ENCODE measurements around the gene RHBDL1.

- TF ChIP-seq, protein P1, sequence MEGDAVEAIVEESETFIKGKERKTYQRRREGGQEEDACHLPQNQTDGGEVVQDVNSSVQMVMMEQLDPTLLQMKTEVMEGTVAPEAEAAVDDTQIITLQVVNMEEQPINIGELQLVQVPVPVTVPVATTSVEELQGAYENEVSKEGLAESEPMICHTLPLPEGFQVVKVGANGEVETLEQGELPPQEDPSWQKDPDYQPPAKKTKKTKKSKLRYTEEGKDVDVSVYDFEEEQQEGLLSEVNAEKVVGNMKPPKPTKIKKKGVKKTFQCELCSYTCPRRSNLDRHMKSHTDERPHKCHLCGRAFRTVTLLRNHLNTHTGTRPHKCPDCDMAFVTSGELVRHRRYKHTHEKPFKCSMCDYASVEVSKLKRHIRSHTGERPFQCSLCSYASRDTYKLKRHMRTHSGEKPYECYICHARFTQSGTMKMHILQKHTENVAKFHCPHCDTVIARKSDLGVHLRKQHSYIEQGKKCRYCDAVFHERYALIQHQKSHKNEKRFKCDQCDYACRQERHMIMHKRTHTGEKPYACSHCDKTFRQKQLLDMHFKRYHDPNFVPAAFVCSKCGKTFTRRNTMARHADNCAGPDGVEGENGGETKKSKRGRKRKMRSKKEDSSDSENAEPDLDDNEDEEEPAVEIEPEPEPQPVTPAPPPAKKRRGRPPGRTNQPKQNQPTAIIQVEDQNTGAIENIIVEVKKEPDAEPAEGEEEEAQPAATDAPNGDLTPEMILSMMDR (IDR thresholded peaks at IDR 0.05; ENCODE audit: low read depth, low read length, missing input control): no peak
- TF ChIP-seq, protein P2, sequence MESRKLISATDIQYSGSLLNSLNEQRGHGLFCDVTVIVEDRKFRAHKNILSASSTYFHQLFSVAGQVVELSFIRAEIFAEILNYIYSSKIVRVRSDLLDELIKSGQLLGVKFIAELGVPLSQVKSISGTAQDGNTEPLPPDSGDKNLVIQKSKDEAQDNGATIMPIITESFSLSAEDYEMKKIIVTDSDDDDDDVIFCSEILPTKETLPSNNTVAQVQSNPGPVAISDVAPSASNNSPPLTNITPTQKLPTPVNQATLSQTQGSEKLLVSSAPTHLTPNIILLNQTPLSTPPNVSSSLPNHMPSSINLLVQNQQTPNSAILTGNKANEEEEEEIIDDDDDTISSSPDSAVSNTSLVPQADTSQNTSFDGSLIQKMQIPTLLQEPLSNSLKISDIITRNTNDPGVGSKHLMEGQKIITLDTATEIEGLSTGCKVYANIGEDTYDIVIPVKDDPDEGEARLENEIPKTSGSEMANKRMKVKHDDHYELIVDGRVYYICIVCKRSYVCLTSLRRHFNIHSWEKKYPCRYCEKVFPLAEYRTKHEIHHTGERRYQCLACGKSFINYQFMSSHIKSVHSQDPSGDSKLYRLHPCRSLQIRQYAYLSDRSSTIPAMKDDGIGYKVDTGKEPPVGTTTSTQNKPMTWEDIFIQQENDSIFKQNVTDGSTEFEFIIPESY (IDR thresholded peaks at IDR 0.05): no peak
- TF ChIP-seq MAX (IDR thresholded peaks at IDR 0.05) (no peak), RAD21 (IDR thresholded peaks at IDR 0.05) (no peak), TAF1 (conservative IDR thresholded peaks at IDR 0.05) (no peak), FOXA2 (IDR thresholded peaks at IDR 0.05) (no peak), JUND (IDR thresholded peaks at IDR 0.05) (no peak), FOXA1 (IDR thresholded peaks at IDR 0.05) (no peak)
- TF ChIP-seq, protein P3, sequence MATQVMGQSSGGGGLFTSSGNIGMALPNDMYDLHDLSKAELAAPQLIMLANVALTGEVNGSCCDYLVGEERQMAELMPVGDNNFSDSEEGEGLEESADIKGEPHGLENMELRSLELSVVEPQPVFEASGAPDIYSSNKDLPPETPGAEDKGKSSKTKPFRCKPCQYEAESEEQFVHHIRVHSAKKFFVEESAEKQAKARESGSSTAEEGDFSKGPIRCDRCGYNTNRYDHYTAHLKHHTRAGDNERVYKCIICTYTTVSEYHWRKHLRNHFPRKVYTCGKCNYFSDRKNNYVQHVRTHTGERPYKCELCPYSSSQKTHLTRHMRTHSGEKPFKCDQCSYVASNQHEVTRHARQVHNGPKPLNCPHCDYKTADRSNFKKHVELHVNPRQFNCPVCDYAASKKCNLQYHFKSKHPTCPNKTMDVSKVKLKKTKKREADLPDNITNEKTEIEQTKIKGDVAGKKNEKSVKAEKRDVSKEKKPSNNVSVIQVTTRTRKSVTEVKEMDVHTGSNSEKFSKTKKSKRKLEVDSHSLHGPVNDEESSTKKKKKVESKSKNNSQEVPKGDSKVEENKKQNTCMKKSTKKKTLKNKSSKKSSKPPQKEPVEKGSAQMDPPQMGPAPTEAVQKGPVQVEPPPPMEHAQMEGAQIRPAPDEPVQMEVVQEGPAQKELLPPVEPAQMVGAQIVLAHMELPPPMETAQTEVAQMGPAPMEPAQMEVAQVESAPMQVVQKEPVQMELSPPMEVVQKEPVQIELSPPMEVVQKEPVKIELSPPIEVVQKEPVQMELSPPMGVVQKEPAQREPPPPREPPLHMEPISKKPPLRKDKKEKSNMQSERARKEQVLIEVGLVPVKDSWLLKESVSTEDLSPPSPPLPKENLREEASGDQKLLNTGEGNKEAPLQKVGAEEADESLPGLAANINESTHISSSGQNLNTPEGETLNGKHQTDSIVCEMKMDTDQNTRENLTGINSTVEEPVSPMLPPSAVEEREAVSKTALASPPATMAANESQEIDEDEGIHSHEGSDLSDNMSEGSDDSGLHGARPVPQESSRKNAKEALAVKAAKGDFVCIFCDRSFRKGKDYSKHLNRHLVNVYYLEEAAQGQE (IDR thresholded peaks at IDR 0.05): no peak
These were observed 11.2 kb downstream of the RHBDL1 start for GRCh38 chr16:686459-687260.

Measured in liver (tissue), 3 donors.